HPDE6-E6E7 (cell line): ENCODE data around the gene PSMG3.

Source experiments
- DNase-seq: peaks from one replicate; pipeline ENCODE4 v3.0.0; 2011; ENCODE audit warnings: missing footprints; ENCODE audit errors: extremely low spot score

The PSMG3 gene

GRCh38 chr7:1569833-1570632, at the start of gene PSMG3:
PSMG3 (minus strand) TSS chr7:1570032; CDS start chr7:1569339, 693 bp downstream.
- DNase-seq = peak; percentile 91

- DNase-seq = no peak
These were observed 48.6 kb upstream of the PSMG3 start for GRCh38 chr7:1618475-1618874.

GRCh38 chr7:1617957-1618356, 48.1 kb upstream of the PSMG3 start:
- no peak for DNase-seq

GRCh38 chr7:1616741-1617140, 46.9 kb upstream of the PSMG3 start:
- DNase-seq = no peak

- peak; percentile 13 for DNase-seq
These were observed 41.9 kb upstream of the PSMG3 start for GRCh38 chr7:1611708-1612241.

DNA sequence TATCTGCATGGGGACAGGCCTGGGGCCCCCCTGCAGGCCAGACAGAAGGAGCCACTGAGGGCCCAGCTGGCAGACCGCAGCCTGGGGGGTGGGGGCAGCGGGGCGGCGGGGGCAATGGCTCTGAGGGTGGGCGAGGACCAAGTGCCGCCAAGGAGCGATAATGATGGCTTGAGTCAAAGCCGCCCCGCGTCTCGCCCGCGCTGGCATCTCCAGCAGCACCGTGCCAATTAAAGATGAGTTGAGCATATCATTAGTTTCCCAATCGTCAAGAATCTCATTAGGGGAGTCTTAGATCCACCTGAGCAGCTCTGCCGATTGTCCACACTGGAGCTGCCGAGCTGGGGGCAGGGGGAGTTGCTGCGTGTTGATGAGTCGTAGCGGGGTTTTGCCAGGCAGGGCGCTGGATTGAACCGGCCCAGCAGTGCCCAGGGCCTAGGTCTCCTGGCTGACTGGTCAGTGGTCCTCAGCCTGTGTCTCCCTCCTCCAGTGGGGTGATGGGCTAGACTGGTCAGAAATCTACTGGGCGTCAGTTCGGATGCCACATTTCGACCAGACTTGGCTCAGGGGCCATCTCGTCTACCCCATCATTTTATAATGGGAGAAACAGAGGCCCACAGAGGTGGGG, 41.0 kb upstream of the PSMG3 start:
- no peak for DNase-seq

- DNase-seq = no peak
These were observed 40.3 kb upstream of the PSMG3 start for GRCh38 chr7:1610013-1610677.

- DNase-seq = no peak
These were observed 39.2 kb upstream of the PSMG3 start for GRCh38 chr7:1609023-1609422.

- DNase-seq = no peak
These were observed 38.5 kb upstream of the PSMG3 start for GRCh38 chr7:1608318-1608717.

GRCh38 chr7:1607696-1608095, 37.9 kb upstream of the PSMG3 start:
- no peak for DNase-seq

- DNase-seq = no peak
These were observed 37.2 kb upstream of the PSMG3 start for GRCh38 chr7:1607001-1607400.

- DNase-seq = no peak
These were observed 34.6 kb upstream of the PSMG3 start for GRCh38 chr7:1604383-1604782.

- no peak for DNase-seq
These were observed 33.8 kb upstream of the PSMG3 start for GRCh38 chr7:1603346-1604225.

GRCh38 chr7:1602386-1602785, 32.6 kb upstream of the PSMG3 start:
- DNase-seq = no peak

- no peak for DNase-seq
These were observed 32.1 kb upstream of the PSMG3 start for GRCh38 chr7:1601956-1602355.

GRCh38 chr7:1599640-1600395, 30.0 kb upstream of the PSMG3 start:
- DNase-seq = no peak

GRCh38 chr7:1598961-1599639, 29.3 kb upstream of the PSMG3 start:
- DNase-seq = no peak

- no peak for DNase-seq
These were observed 28.5 kb upstream of the PSMG3 start for GRCh38 chr7:1598286-1598685.

DNA sequence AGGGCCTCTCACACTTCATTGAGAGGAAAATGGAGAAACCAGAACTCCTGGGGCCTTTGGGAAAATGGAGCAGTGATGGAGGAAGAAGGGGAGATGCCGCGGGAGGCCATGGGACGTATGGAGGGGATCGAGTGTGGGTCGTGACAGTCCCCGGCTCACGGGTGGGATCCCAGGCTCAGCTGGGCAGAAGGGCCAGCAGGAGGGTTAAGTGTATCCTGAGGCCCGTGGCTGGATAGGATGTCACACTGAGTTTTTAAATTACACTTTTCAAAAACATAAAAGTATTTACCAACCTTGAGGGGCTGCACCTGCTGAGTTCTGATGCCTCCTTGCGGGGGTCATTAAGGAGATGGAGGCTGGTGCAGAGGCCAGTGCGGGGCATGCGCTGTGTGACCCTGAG, 28.0 kb upstream of the PSMG3 start:
- DNase-seq = no peak

GRCh38 chr7:1597066-1597760, 27.4 kb upstream of the PSMG3 start:
- DNase-seq = no peak
